Loucy (cell line): ENCODE measurements around the gene MTFR2.

Source experiments
- EZH2phosphoT487 ChIP-seq: fragments of 200-600 bp; IDR thresholded peaks from 2 replicates; pipeline ENCODE4 v1.6.1; 2018; ENCODE audit warnings: antibody characterized with exemption, mild to moderate bottlenecking, moderate library complexity, borderline replicate concordance
- TF ChIP-seq, protein P1 (sequence below): fragments of 200-600 bp; sonication (generic); conservative IDR thresholded peaks from 2 replicates; pipeline ENCODE4 v1.5.1; 2014; ENCODE audit warnings: mild to moderate bottlenecking, antibody characterized with exemption, low read length

DNA sequence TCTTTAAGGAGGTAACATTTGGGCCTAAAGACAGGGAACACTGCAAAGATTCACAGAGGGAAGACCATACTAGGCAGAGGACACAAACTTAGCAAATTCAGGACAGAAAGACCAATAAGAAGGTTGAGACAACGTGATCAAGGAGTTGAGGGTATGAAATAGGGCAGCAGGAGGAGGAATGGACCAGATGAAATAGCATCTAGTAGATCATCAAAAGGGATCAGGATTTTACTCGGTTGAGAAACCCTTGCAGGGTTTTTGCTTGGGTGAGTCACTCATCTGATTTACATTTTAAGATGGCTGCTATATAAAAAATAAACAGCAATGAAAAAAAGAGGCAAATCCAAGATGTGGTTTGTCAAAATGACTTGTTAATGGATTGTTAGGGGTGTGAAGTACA lies 34.8 kb upstream of the MTFR2 start:
- TF ChIP-seq, protein P1, sequence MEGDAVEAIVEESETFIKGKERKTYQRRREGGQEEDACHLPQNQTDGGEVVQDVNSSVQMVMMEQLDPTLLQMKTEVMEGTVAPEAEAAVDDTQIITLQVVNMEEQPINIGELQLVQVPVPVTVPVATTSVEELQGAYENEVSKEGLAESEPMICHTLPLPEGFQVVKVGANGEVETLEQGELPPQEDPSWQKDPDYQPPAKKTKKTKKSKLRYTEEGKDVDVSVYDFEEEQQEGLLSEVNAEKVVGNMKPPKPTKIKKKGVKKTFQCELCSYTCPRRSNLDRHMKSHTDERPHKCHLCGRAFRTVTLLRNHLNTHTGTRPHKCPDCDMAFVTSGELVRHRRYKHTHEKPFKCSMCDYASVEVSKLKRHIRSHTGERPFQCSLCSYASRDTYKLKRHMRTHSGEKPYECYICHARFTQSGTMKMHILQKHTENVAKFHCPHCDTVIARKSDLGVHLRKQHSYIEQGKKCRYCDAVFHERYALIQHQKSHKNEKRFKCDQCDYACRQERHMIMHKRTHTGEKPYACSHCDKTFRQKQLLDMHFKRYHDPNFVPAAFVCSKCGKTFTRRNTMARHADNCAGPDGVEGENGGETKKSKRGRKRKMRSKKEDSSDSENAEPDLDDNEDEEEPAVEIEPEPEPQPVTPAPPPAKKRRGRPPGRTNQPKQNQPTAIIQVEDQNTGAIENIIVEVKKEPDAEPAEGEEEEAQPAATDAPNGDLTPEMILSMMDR: no peak
- TF ChIP-seq EZH2phosphoT487: no peak
